H1 (cell line): Measurements from ENCODE around the gene RALGAPA1. TPM values are rescaled to one million over a fixed set of nuclear protein-coding genes. Genes with fewer than 3 reads are reported as not detected.
"Not testable (repeated sequence)": the region's sequence is repeated elsewhere in the genome, so short reads cannot be mapped to it uniquely, and the experiment has no call there.

Source experiments
- CTCF ChIA-PET: fragments of 300-600 bp; sonication (Branson Sonifier 250); formaldehyde crosslinking; loops from one replicate; lab custom pipeline; 2021; ENCODE audit not compliant: partially characterized antibody; lab: Charles Lee
- POLR2A ChIA-PET: fragments of 300-600 bp; sonication (Branson Sonifier 250); formaldehyde crosslinking; loops from one replicate; lab custom pipeline; 2021; ENCODE audit warnings: inconsistent platforms; ENCODE audit not compliant: partially characterized antibody; lab: Charles Lee
- DNase-seq, 2 experiments: peaks; one replicate each; pipeline versions ENCODE4 v3.0.0 to v3.0.0-alpha.2; 2010 to 2022; ENCODE audit warnings: low spot score in 2 of 2, low read depth in 1 of 2, mixed read lengths in 1 of 2
- FAIRE-seq: peaks from 2 replicates; lab custom pipeline; 2011; peaks lifted over from hg19 to GRCh38; lab: Jason Lieb, UNC
- H2AFZ ChIP-seq: 2 replicates; pipeline ENCODE4 v1.8.1; 2012; ENCODE audit warnings: low read length, inconsistent platforms
- H2AK5ac ChIP-seq: 2 replicates; pipeline ENCODE4 v1.6.1; 2013; ENCODE audit warnings: low read depth, low read length
- H2BK120ac ChIP-seq: replicated peaks from 2 replicates; pipeline ENCODE3; 2013; ENCODE audit warnings: low read depth, low read length, inconsistent platforms
- H2BK12ac ChIP-seq: 2 replicates; pipeline ENCODE4 v1.6.1; 2013; ENCODE audit warnings: low read depth, low read length
- H2BK15ac ChIP-seq: 2 replicates; pipeline ENCODE4 v1.6.1; 2013; ENCODE audit warnings: low read length
- H2BK20ac ChIP-seq: 2 replicates; pipeline ENCODE4 v1.6.1; 2013; ENCODE audit warnings: low read length
- H2BK5ac ChIP-seq: 2 replicates; pipeline ENCODE4 v1.6.1; 2013; ENCODE audit warnings: low read depth, low read length
- H3K14ac ChIP-seq: 2 replicates; pipeline ENCODE4 v1.6.1; 2013; ENCODE audit warnings: inconsistent platforms; ENCODE audit not compliant: insufficient read length
- H3K18ac ChIP-seq: 2 replicates; pipeline ENCODE4 v1.6.1; 2013; ENCODE audit warnings: low read length; ENCODE audit errors: extremely low read depth
- H3K23ac ChIP-seq: 2 replicates; pipeline ENCODE4 v1.6.1; 2013; ENCODE audit warnings: inconsistent platforms; ENCODE audit not compliant: insufficient read length
- H3K23me2 ChIP-seq: 2 replicates; pipeline ENCODE4 v1.6.1; 2013; ENCODE audit warnings: low read depth, low read length
- H3K27ac ChIP-seq: 2 replicates; pipeline ENCODE4 v1.6.1; 2011; ENCODE audit warnings: low read depth, low read length, inconsistent platforms
- H3K27me3 ChIP-seq, 4 experiments: replicated peaks in 1 of 4; 1 replicate in 1 of 4; 2 replicates in 3 of 4; pipeline versions ENCODE4 v1.6.1 to v1.8.1; 2011 to 2013; ENCODE audit warnings: low read length in 3 of 4, mild to moderate bottlenecking in 3 of 4, inconsistent platforms in 2 of 4, mixed read lengths in 2 of 4, moderate library complexity in 1 of 4; ENCODE audit not compliant: control insufficient read depth in 3 of 4, insufficient read depth in 3 of 4; ENCODE audit errors: extremely low read depth in 1 of 4
- H3K36me3 ChIP-seq, 4 experiments: 2 replicates each; pipeline versions ENCODE4 v1.6.1 to v1.8.1; 2011 to 2013; ENCODE audit warnings: mild to moderate bottlenecking in 4 of 4, low read length in 3 of 4, moderate library complexity in 2 of 4, control low read depth in 1 of 4, inconsistent platforms in 1 of 4; ENCODE audit not compliant: insufficient read depth in 4 of 4, control insufficient read depth in 2 of 4
- H3K4ac ChIP-seq: replicated peaks from 2 replicates; pipeline ENCODE3; 2013; ENCODE audit warnings: low read length, low read depth, mixed read lengths, inconsistent platforms; ENCODE audit not compliant: insufficient read length
- H3K4me1 ChIP-seq, 4 experiments: replicated peaks in 1 of 4; 1 replicate in 1 of 4; 2 replicates in 3 of 4; pipeline versions ENCODE4 v1.6.1 to v1.8.1; 2011 to 2013; ENCODE audit warnings: low read length in 3 of 4, inconsistent platforms in 2 of 4, mixed read lengths in 1 of 4; ENCODE audit not compliant: insufficient read depth in 4 of 4, control insufficient read depth in 3 of 4
- H3K4me2 ChIP-seq, 2 experiments: 2 replicates each; pipeline versions ENCODE4 v1.6.1 to v1.8.1; 2011 to 2013; ENCODE audit warnings: low read depth in 2 of 2, low read length in 2 of 2, control low read depth in 1 of 2, inconsistent platforms in 1 of 2, mild to moderate bottlenecking in 1 of 2; ENCODE audit not compliant: insufficient read depth in 1 of 2
- H3K4me3 ChIP-seq, 4 experiments: fragments of 200-600, 300-600 bp in 1 of 4; sonication (generic), shearing (Covaris generic), sonication (Bioruptor Twin) in 1 of 4; 2 replicates each; pipeline versions ENCODE4 v1.5.1 to v1.8.1; 2011 to 2016; ENCODE audit warnings: low read length in 4 of 4, low read depth in 3 of 4, control low read depth in 2 of 4, inconsistent platforms in 2 of 4, mild to moderate bottlenecking in 2 of 4, mixed read lengths in 1 of 4, moderate library complexity in 1 of 4; ENCODE audit not compliant: insufficient read depth in 2 of 4; ENCODE audit errors: extremely low read depth in 1 of 4
- H3K56ac ChIP-seq: replicated peaks from 2 replicates; pipeline ENCODE3; 2013; ENCODE audit warnings: low read depth, mild to moderate bottlenecking, mixed read lengths, low read length, inconsistent platforms; ENCODE audit not compliant: insufficient read length
- H3K79me1 ChIP-seq: 2 replicates; pipeline ENCODE4 v1.6.1; 2013; ENCODE audit warnings: low read depth, low read length, control low read depth
- H3K79me2 ChIP-seq, 2 experiments: 2 replicates each; pipeline versions ENCODE4 v1.6.1 to v1.8.1; 2012 to 2013; ENCODE audit warnings: low read length in 2 of 2, mild to moderate bottlenecking in 2 of 2, inconsistent platforms in 1 of 2; ENCODE audit not compliant: insufficient read depth in 2 of 2, control insufficient read depth in 1 of 2
- H3K9ac ChIP-seq, 4 experiments: replicated peaks in 1 of 4; 1 replicate in 1 of 4; 2 replicates in 3 of 4; pipeline versions ENCODE4 v1.6.1 to v1.8.1; 2011 to 2013; ENCODE audit warnings: low read depth in 3 of 4, low read length in 3 of 4, control low read depth in 2 of 4, mild to moderate bottlenecking in 2 of 4, moderate library complexity in 2 of 4, inconsistent platforms in 1 of 4; ENCODE audit errors: extremely low read depth in 1 of 4
- H3K9me3 ChIP-seq, 2 experiments: 2 replicates each; pipeline versions ENCODE4 v1.6.1 to v1.8.1; 2012 to 2013; ENCODE audit warnings: mild to moderate bottlenecking in 2 of 2, moderate library complexity in 2 of 2, control low read depth in 1 of 2, inconsistent platforms in 1 of 2, low read depth in 1 of 2, low read length in 1 of 2, mixed read lengths in 1 of 2; ENCODE audit not compliant: insufficient read depth in 2 of 2
- H4K20me1 ChIP-seq, 2 experiments: replicated peaks in 1 of 2; 2 replicates each; pipeline versions ENCODE3 to v1.8.1; 2011 to 2013; ENCODE audit warnings: inconsistent platforms in 2 of 2, low read length in 2 of 2, mild to moderate bottlenecking in 1 of 2; ENCODE audit not compliant: insufficient read depth in 2 of 2, control insufficient read depth in 1 of 2
- H4K5ac ChIP-seq: 2 replicates; pipeline ENCODE4 v1.6.1; 2013; ENCODE audit warnings: low read length, low read depth, mixed read lengths, inconsistent platforms; ENCODE audit not compliant: insufficient read length
- H4K8ac ChIP-seq: 2 replicates; pipeline ENCODE4 v1.8.0; 2013; ENCODE audit warnings: mild to moderate bottlenecking, moderate library complexity, low read length, inconsistent platforms; ENCODE audit not compliant: insufficient read depth; ENCODE audit errors: extremely low read depth
- H4K91ac ChIP-seq: replicated peaks from 2 replicates; pipeline ENCODE3; 2013; ENCODE audit warnings: low read length, mixed read lengths, inconsistent platforms; ENCODE audit not compliant: insufficient read length
- WGBS, 2 experiments: shearing (Covaris generic) in 1 of 2; methylation state at CpG; one replicate each; pipeline versions ENCODE4 v1.1.6 to v1.1.7; 2013 to 2015; ENCODE audit warnings: low lambda C conversion rate in 2 of 2, mixed read lengths in 2 of 2, inconsistent platforms in 1 of 2, low coverage in 1 of 2, missing lambda C conversion rate in 1 of 2; ENCODE audit not compliant: insufficient replicate concordance in 2 of 2, insufficient coverage in 1 of 2, insufficient read length in 1 of 2; ENCODE audit errors: extremely low coverage in 1 of 2, missing lambda C conversion rate in 1 of 2; 5-methylcytosine and 5-hydroxymethylcytosine counted together
- polyA plus RNA-seq, 7 experiments: library from polyadenylated mRNA; depleted of rRNA in 3 of 7; stranded (reverse) in 5 of 7; unstranded in 2 of 7; fragments of >200 nt in 5 of 7; fragments of 200-250 nt in 2 of 7; gene quantifications; 1 replicate in 5 of 7; 2 replicates in 1 of 7; 4 replicates in 1 of 7; pipeline versions ENCODE4 v1.2.1 to v1.2.3, GENCODE V29; 2011 to 2013; ENCODE audit warnings: missing spikeins in 2 of 7, mixed read lengths in 2 of 7
- total RNA-seq: library from RNA; stranded (reverse); fragmentation: NEBNext Ultra II Directional; extraction: Animal tissue kit (Norgen Biotek cat#: 25700); gene quantifications from 2 replicates; pipeline ENCODE4 v1.2.1, GENCODE V29; 2021

The RALGAPA1 gene
- total and polyA plus RNA-seq, 2 of the 8 experiments (the other 6 are each of a cell fraction or from before 2014, with no cell fraction given), result 4.2 to 26.7 TPM

DNA sequence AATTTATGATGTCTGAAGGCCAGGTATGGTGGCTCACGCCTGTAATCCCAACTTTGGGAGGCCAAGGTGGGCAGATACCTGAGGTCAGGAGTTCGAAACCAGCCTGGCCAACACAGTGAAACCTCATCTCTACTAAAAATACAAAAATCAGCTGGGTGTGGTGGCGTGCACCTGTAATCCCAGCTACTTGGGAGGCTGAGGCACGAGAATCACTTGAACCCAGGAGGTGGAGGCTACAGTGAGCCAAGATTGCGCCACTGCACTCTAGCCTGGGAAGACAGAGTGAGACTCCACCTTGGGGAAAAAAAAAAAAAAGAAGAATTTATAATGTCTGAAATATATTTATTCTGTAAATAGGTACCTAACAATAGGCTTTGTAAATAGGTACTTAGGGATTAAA lies 33.0 kb downstream of the RALGAPA1 start:
- 77% methylated on average over 5 of the region's 5 CpGs; no CpG with 5 or more reads in 1 of the 2 experiments for WGBS, 2 experiments
- CTCF ChIA-PET, result interaction anchor here (0.7 to 1.7 kb wide), 2 partner anchors 12 to 1903 kb away, joined by 3 read pairs; no protein-coding TSS in a partner anchor
- H3K18ac ChIP-seq, H2BK20ac ChIP-seq, H3K56ac ChIP-seq, H3K23ac ChIP-seq, H3K27ac ChIP-seq, H3K4ac ChIP-seq, H2BK15ac ChIP-seq, H4K5ac ChIP-seq, H3K4me2 ChIP-seq, H3K4me1 ChIP-seq, H2BK120ac ChIP-seq, H2AFZ ChIP-seq, H3K23me2 ChIP-seq, H4K8ac ChIP-seq, H3K9ac ChIP-seq, H2BK5ac ChIP-seq, H2BK12ac ChIP-seq, H3K4me3 ChIP-seq, H3K79me1 ChIP-seq, H3K14ac ChIP-seq, FAIRE-seq, H3K9me3 ChIP-seq, POLR2A ChIA-PET, H3K36me3 ChIP-seq, H3K27me3 ChIP-seq, H4K20me1 ChIP-seq, H4K91ac ChIP-seq, DNase-seq, H2AK5ac ChIP-seq: not testable (repeated sequence)
- H3K79me2 ChIP-seq, result peaks cover 0 to 18% of the 10 kb centered on the region in 2 experiments; a peak in 2 of 4 replicates
